Activated T-helper 17 cell treated with anti-CD3 and anti-CD28 coated beads, Interleukin-2, amount 50 U/mL, for 72 hours (primary cell): Measurements from ENCODE around the gene DLG5. TPM values are rescaled to one million over a fixed set of nuclear protein-coding genes. Genes with fewer than 3 reads are reported as not detected.
A peak's percentile ranks its signal among the peaks of the same experiment; 100 is the strongest.

Experiments
- ATAC-seq: fragments of 150-1000 bp; cut with Tn5 transposase; replicated peaks from 2 replicates; pipeline ENCODE4 v1.10.0; 2021; ENCODE audit warnings: mild to moderate bottlenecking, moderate library complexity
- H3K27ac Mint-ChIP-seq: one replicate; pipeline ENCODE4 v1.8.0; 2022; ENCODE audit warnings: mixed read lengths
- H3K27me3 Mint-ChIP-seq: one replicate; pipeline ENCODE4 v1.8.0; 2022; ENCODE audit warnings: mixed read lengths
- H3K36me3 Mint-ChIP-seq: one replicate; pipeline ENCODE4 v1.8.0; 2022; ENCODE audit warnings: low read depth, mild to moderate bottlenecking, mixed read lengths
- H3K4me1 Mint-ChIP-seq: one replicate; pipeline ENCODE4 v1.8.0; 2022; ENCODE audit warnings: mixed read lengths
- H3K4me3 Mint-ChIP-seq: one replicate; pipeline ENCODE4 v1.8.0; 2022; ENCODE audit warnings: mild to moderate bottlenecking, mixed read lengths
- H3K9me3 Mint-ChIP-seq: one replicate; pipeline ENCODE4 v1.8.0; 2022; ENCODE audit warnings: mixed read lengths
- total RNA-seq, 2 donors: library from RNA; stranded (reverse); gene quantifications; one replicate each; pipeline ENCODE4 v1.2.3, GENCODE V29; 2022

DLG5 gene
- total RNA-seq, 2 donors from 2014 or later, result 3.0 to 7.1 TPM

GRCh38 chr10:77817541-77817940 is 109.0 kb downstream of the DLG5 start:
- Mint-ChIP-seq H3K4me1 (peaks cover 5% of the 10 kb centered on the region), H3K4me3 (no peak overlapping the region), H3K9me3 (no peaks in the 10 kb centered on the region), H3K27ac (no peak overlapping the region), H3K27me3 (no peaks in the 10 kb centered on the region), H3K36me3 (no peaks in the 10 kb centered on the region)
- ATAC-seq, result no peak

DNA sequence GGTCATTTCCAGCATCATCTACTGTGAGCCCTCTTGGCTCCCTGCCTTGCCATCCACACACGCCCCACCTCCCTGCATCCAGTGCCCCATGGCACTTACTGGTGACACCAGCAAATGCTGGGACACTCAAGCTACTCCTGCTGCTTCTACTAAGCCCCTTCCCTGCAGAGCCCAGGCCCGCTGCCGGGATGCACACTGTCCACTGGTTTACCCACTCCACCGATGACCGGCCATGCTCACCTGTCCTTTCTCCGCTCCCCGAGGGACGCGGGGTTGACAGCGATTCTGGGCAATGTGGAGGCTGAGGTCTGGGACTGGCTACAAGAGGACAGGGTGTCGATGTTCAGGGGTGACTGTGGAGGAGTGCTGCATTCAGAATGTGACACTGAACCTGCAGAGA is 110.2 kb downstream of the DLG5 start:
- H3K27me3 Mint-ChIP-seq, result no peaks in the 10 kb centered on the region
- peaks cover 5% of the 10 kb centered on the region for H3K4me1 Mint-ChIP-seq
- H3K9me3 Mint-ChIP-seq, result no peaks in the 10 kb centered on the region
- H3K36me3 Mint-ChIP-seq, result no peaks in the 10 kb centered on the region
- H3K4me3 Mint-ChIP-seq, result no peak overlapping the region
- no peak for ATAC-seq
- H3K27ac Mint-ChIP-seq, result no peak overlapping the region

DNA sequence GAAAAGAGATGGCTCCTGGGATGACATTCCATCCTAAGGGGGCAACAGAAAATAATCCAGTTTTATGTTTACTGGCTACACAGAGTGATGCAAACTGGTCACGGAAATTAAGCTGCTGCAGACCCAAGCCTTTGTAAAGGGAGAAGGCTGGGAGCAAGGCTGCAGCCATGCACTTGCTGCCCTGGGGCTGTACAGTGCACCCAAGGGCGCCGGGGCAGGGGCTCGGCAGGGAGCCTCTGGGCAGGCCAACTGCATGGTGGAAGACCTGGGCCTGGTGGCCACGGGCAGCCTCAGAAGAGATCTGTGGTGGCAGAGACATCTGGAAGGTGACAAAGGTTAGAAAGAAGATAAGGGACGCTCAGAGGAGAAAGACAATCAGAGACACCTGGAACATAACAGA is 113.8 kb downstream of the DLG5 start:
- no peaks in the 10 kb centered on the region for H3K4me1 Mint-ChIP-seq
- H3K27ac Mint-ChIP-seq, result no peak overlapping the region
- H3K9me3 Mint-ChIP-seq, result no peaks in the 10 kb centered on the region
- no peak overlapping the region for H3K4me3 Mint-ChIP-seq
- no peak for ATAC-seq
- H3K27me3 Mint-ChIP-seq, result no peaks in the 10 kb centered on the region
- H3K36me3 Mint-ChIP-seq, result no peaks in the 10 kb centered on the region

GRCh38 chr10:77811831-77812430 is 114.6 kb downstream of the DLG5 start:
- no peaks in the 10 kb centered on the region for H3K27me3 Mint-ChIP-seq
- no peak for ATAC-seq

GRCh38 chr10:77810446-77811335 is 115.9 kb downstream of the DLG5 start:
- H3K9me3 Mint-ChIP-seq, result no peaks in the 10 kb centered on the region
- no peaks in the 10 kb centered on the region for H3K4me1 Mint-ChIP-seq
- no peaks in the 10 kb centered on the region for H3K27me3 Mint-ChIP-seq
- no peak for ATAC-seq
- H3K36me3 Mint-ChIP-seq, result no peaks in the 10 kb centered on the region
- no peak overlapping the region for H3K4me3 Mint-ChIP-seq
- H3K27ac Mint-ChIP-seq, result peak overlapping the region; percentile 71

More at GRCh38 chr10:77811831-77812430, 114.6 kb downstream of the DLG5 start:
- H3K4me1 Mint-ChIP-seq, result no peaks in the 10 kb centered on the region
- H3K9me3 Mint-ChIP-seq, result no peaks in the 10 kb centered on the region
- H3K36me3 Mint-ChIP-seq, result no peaks in the 10 kb centered on the region
- H3K27ac Mint-ChIP-seq, result no peak overlapping the region
- H3K4me3 Mint-ChIP-seq, result no peak overlapping the region

- ATAC-seq, result no peak
- Mint-ChIP-seq H3K27me3 (no peaks in the 10 kb centered on the region), H3K4me1 (no peaks in the 10 kb centered on the region), H3K9me3 (no peaks in the 10 kb centered on the region), H3K36me3 (no peaks in the 10 kb centered on the region), H3K27ac (no peak overlapping the region), H3K4me3 (no peak overlapping the region)
Observed at GRCh38 chr10:77809336-77809735, 117.2 kb downstream of the DLG5 start.

- Mint-ChIP-seq H3K36me3 (no peaks in the 10 kb centered on the region), H3K9me3 (no peaks in the 10 kb centered on the region), H3K4me3 (no peak overlapping the region), H3K27me3 (no peaks in the 10 kb centered on the region), H3K27ac (no peak overlapping the region), H3K4me1 (no peaks in the 10 kb centered on the region)
- ATAC-seq, result no peak
Observed at GRCh38 chr10:77807706-77808105, 118.8 kb downstream of the DLG5 start.

DNA sequence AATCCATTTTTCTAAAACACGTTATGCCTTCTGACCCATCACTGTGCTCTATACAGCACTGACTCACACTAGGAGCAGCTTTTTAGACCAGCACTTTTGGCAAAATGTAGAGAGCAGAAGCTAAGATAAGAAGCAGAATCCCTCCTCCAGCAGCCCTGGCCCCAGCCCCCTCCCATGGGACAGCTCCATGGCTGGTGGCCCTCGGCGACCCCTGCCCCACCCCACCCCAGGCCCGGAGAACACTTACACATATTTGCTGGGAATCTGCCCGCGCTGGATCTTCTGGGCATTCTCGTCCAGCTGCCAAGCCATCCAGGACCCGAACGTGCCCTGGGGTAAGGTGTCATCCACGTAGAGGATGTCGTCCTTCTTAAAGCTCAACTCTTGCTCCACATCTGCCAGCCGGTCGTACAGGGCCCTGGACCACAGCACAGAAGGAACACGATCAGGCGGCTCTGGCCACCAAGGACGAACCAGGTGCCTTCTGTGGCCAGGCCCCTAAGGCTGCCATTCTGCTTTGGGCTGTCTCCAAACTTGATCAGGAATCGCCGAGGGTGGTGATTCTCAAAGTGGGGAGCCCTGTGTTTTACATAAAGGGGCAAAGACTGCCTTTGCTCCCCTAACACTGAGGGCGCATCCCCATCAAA is 119.9 kb downstream of the DLG5 start:
- H3K27ac Mint-ChIP-seq, result no peak overlapping the region
- no peaks in the 10 kb centered on the region for H3K9me3 Mint-ChIP-seq
- no peak overlapping the region for H3K4me3 Mint-ChIP-seq
- no peak for ATAC-seq
- peaks cover 9% of the 10 kb centered on the region for H3K4me1 Mint-ChIP-seq
- H3K27me3 Mint-ChIP-seq, result no peaks in the 10 kb centered on the region
- peaks cover 2% of the 10 kb centered on the region for H3K36me3 Mint-ChIP-seq

GRCh38 chr10:77805676-77806075 is 120.9 kb downstream of the DLG5 start:
- H3K4me1 Mint-ChIP-seq, result peaks cover 18% of the 10 kb centered on the region
- peaks cover 10% of the 10 kb centered on the region for H3K36me3 Mint-ChIP-seq
- H3K4me3 Mint-ChIP-seq, result no peak overlapping the region

GRCh38 chr10:77804371-77804770 is 122.2 kb downstream of the DLG5 start:
- peaks cover 27% of the 10 kb centered on the region for H3K4me1 Mint-ChIP-seq
- no peak overlapping the region for H3K27ac Mint-ChIP-seq
- H3K4me3 Mint-ChIP-seq, result no peak overlapping the region
- H3K9me3 Mint-ChIP-seq, result no peaks in the 10 kb centered on the region
- ATAC-seq, result no peak
- no peaks in the 10 kb centered on the region for H3K27me3 Mint-ChIP-seq
- H3K36me3 Mint-ChIP-seq, result peaks cover 10% of the 10 kb centered on the region

More at GRCh38 chr10:77805676-77806075, 120.9 kb downstream of the DLG5 start:
- Mint-ChIP-seq H3K27me3 (no peaks in the 10 kb centered on the region), H3K27ac (no peak overlapping the region), H3K9me3 (no peaks in the 10 kb centered on the region)
- no peak for ATAC-seq

DNA sequence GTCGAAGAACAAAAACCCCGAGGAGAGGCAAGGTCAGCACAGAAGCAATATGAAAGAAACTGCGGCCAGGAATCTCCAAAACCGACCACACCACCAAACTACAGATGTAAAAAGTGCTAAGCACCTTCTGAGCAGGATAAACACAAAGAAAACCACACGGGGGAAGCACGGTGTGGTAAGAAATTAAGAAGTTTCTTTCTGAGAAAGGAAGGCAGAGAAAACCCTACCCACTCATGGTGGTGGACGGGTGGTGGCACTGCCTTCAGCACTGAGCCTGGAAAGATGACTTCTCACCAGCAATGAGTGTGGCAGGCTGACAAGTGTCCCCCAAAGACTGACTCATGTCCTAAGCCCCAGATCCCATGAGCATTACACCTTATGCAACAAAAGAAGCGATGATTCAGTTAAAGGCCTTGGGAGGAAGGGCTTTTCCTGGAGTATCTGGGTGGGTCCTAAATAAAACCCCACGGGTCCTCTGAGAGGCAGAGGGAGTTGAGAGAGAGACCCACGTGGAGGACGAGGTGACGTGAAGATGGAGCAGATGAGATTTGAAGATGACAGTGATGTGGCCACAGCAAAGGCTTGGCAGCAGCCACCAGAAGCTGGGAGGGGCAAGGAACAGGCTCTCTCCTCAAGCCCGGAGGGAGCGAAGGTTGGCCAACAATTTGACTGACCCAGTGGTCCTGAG is 124.9 kb downstream of the DLG5 start:
- Mint-ChIP-seq H3K36me3 (peaks cover 10% of the 10 kb centered on the region), H3K4me1 (peaks cover 36% of the 10 kb centered on the region), H3K27ac (peak overlapping the region; percentile 84), H3K4me3 (peak overlapping the region; percentile 65), H3K9me3 (no peaks in the 10 kb centered on the region), H3K27me3 (peaks cover 4% of the 10 kb centered on the region)
- peak; percentile 93 for ATAC-seq

DNA sequence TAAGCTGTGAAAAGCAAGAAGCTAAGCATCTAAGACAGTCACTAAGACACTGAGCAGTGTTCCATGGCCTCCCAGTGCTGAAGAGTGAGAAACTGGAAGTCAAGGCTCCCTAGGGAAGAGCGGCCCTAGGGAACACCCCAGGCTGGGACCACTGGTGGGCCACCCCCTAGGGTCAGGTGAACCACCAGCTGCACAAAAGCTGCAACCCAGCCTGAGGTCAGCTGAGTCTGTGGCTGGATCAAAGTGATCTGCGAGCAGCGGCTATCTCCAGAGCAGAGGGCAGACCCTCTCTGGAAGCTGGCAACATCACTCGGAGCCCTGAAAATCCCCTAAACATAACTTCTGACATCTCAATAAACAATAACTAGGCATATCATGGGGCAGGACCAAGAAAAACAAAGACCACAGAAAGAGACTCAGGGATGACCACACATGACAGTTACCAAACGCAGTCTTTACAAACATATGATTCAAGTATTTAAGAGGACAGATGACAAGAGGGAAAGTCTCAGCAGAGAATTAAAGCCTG is 125.8 kb downstream of the DLG5 start:
- peaks cover 10% of the 10 kb centered on the region for H3K36me3 Mint-ChIP-seq
- peak overlapping the region; percentile 65 for H3K4me3 Mint-ChIP-seq
- H3K4me1 Mint-ChIP-seq, result peaks cover 36% of the 10 kb centered on the region
- H3K9me3 Mint-ChIP-seq, result no peaks in the 10 kb centered on the region
- peak; percentile 40 for ATAC-seq
- H3K27ac Mint-ChIP-seq, result peak overlapping the region; percentile 84
- peaks cover 4% of the 10 kb centered on the region for H3K27me3 Mint-ChIP-seq

DNA sequence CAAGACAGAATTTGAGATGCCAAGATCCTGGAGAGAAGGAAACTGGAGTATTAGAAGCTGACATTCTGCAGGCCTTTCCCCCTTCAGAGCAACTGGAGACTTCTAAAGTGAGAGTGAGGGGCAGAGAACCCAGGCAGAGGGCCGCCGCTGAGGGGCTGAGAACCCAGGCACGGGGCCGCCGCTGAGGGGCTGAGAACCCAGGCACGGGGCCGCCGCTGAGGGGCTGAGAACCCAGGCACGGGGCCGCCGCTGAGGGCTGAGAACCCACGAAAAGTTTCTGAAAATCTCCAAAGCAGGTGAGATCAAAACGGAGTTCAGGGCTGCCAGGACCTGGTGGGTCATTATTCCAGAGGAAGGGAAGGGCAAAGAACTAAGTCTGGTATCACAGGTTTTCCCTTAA is 126.2 kb downstream of the DLG5 start:
- Mint-ChIP-seq H3K4me3 (peak overlapping the region; percentile 36), H3K9me3 (no peaks in the 10 kb centered on the region), H3K27me3 (peaks cover 4% of the 10 kb centered on the region), H3K27ac (no peak overlapping the region), H3K36me3 (peaks cover 10% of the 10 kb centered on the region), H3K4me1 (peaks cover 36% of the 10 kb centered on the region)
- no peak for ATAC-seq

- ATAC-seq, result peak; percentile 40
- Mint-ChIP-seq H3K4me3 (peak overlapping the region; percentile 36), H3K9me3 (no peaks in the 10 kb centered on the region), H3K27me3 (peaks cover 4% of the 10 kb centered on the region), H3K4me1 (peaks cover 36% of the 10 kb centered on the region), H3K27ac (peak overlapping the region; percentile 76), H3K36me3 (peaks cover 10% of the 10 kb centered on the region)
Observed at GRCh38 chr10:77799352-77799751, 127.2 kb downstream of the DLG5 start.
